ENCODE results near the gene MEAF6. TPM values are rescaled to one million over a fixed set of nuclear protein-coding genes. Genes with fewer than 3 reads are reported as not detected.
A peak's percentile ranks its signal among the peaks of the same experiment; 100 is the strongest.

Gene MEAF6
- total RNA-seq, 1 donor from 2014 or later = 34.1 TPM

DNA sequence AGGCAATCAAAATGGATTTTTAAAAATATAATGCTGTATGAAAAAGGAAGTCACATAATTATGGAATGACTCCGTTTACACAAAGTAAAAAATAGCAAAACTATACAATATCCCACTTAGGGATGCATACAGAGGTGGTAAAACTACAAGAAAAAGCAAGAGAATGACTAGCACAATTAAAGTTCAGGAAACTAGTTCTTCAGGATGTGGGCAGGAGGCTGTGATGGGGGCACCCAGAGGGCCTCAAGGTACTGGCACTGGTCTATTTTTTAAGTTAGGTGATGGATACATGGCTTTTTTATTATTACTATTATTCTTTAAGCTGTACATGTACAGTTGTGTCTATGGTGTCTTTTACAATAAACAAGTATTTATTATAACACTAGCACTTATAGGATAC, 41.6 kb downstream of the MEAF6 start:
- intact Hi-C loops (cut with micrococcal nuclease) = no loop called here
- Histone ChIP-seq H3K4me3 (peak overlapping the region; percentile 83), H3K36me3 (peaks cover 11% of the 10 kb centered on the region), H3K27ac (replicated peaks) (peak overlapping the region; percentile 91), H3K27me3 (ENCODE audit: low read depth) (no peaks in the 10 kb centered on the region), H3K9me3 (replicated peaks) (no peaks in the 10 kb centered on the region), H3K4me1 (peaks cover 74% of the 10 kb centered on the region)
- TF ChIP-seq CTCF (IDR thresholded peaks at IDR 0.05; ENCODE audit: borderline replicate concordance) = no peak
- no peak for DNase-seq

GRCh38 chr1:37472281-37472680, 42.3 kb downstream of the MEAF6 start:
- intact Hi-C loops (cut with micrococcal nuclease) = no loop called here
- Histone ChIP-seq H3K27ac (replicated peaks) (peak overlapping the region; percentile 91), H3K4me3 (no peak overlapping the region), H3K27me3 (ENCODE audit: low read depth) (no peaks in the 10 kb centered on the region), H3K36me3 (peaks cover 8% of the 10 kb centered on the region), H3K9me3 (replicated peaks) (no peaks in the 10 kb centered on the region), H3K4me1 (peaks cover 66% of the 10 kb centered on the region)
- no peak for DNase-seq
- TF ChIP-seq CTCF (IDR thresholded peaks at IDR 0.05; ENCODE audit: borderline replicate concordance) = no peak

DNA sequence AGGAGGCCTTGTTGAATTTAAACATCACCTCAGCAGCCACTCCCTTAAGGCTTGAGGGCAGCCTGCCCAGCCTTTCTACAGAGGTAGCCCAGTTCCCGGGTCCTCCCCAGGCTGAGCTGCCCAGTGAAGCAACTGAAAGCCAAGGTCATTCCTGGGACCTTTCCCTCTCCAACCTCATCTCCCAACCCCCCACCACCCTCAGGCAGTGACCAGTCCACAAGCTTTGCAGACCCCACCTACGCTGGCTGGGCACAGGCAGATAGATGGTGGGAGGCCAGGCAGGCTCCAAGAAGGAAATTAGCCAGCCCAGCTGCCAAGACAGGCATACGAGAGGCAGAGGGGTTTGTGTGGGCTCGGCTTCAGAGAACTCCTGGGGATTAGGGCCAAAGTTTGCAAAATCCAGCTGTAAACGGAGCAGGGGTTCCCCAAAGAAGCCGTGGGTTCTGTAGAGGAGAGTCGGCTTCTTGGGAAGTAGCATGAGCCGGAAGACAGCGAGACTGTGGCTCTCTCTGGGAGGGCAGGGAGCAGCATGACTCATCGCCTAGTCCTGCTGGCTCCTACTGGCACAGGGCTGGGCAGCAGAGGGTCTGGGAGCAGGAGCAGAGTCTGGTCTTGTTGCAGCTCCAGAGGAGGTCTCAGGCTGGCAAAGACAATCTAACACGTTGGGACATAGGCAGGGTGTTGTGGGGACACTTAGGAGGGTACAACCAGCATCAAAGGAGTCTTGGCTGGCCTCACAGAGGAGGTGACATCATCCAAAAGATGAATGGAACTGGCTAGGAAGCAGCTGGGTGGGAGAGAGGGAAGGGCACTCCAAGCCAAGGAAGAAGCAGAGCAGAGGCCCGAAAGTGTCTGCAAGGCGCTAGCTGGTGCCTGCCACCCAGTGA, 43.0 kb downstream of the MEAF6 start:
- peaks cover 8% of the 10 kb centered on the region for H3K36me3 ChIP-seq
- no peaks in the 10 kb centered on the region for H3K27me3 ChIP-seq (ENCODE audit: low read depth)
- peaks cover 60% of the 10 kb centered on the region for H3K4me1 ChIP-seq
- peak; percentile 69 for DNase-seq
- no peak for TF ChIP-seq CTCF (IDR thresholded peaks at IDR 0.05; ENCODE audit: borderline replicate concordance)
- no peaks in the 10 kb centered on the region for H3K9me3 ChIP-seq (replicated peaks)
- H3K27ac ChIP-seq (replicated peaks) = peak overlapping the region; percentile 91
- peak overlapping the region; percentile 54 for H3K4me3 ChIP-seq
- intact Hi-C loops (cut with micrococcal nuclease) = no loop called here

DNA sequence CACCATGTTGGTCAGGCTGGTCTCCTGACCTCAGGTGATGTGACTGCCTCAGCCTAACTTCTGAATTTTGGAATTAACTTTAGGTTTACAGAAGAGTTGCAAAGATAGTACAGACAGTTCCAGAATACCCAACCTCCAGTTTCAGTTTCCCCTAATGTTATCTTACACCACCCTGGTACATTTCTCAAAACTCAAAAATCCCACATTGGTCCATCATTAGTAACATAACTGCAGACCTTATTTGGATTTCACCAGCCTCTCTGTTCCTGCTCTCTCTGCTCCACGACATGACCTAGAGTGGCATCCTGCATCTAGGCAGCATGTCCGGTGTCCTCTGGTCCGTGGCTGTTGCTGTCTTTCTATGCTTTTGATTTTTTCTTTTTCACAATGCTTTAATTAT, 45.2 kb downstream of the MEAF6 start:
- Histone ChIP-seq H3K4me1 (peaks cover 38% of the 10 kb centered on the region), H3K36me3 (no peaks in the 10 kb centered on the region)

DNA sequence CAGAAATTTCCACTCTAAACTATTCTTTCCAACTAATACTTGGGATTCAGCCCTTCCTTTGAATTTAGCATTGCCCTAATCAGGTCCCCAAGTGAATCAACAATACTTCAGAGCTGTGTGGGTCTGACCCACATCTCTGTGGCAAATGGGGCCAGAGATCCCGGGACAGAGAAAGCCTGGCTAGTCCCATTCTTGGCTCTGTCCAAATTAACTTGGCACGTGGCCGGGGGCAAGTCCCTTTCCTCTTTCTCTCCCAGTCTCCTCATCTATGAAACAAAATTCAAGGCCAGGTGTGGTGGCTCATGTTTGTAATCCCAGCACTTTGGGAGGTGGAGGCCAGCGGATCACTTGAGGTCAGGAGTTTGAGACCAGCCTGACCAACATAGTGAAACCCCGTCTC, 46.5 kb downstream of the MEAF6 start:
- Histone ChIP-seq H3K27me3 (ENCODE audit: low read depth) (no peaks in the 10 kb centered on the region), H3K9me3 (replicated peaks) (no peaks in the 10 kb centered on the region), H3K36me3 (no peaks in the 10 kb centered on the region), H3K4me3 (no peak overlapping the region), H3K27ac (replicated peaks) (no peak overlapping the region), H3K4me1 (peaks cover 25% of the 10 kb centered on the region)
- intact Hi-C loops (cut with micrococcal nuclease) = no loop called here
- no peak for DNase-seq
- TF ChIP-seq CTCF (IDR thresholded peaks at IDR 0.05; ENCODE audit: borderline replicate concordance) = no peak

More for the DNA sequence above, 45.2 kb downstream of the MEAF6 start:
- Histone ChIP-seq H3K27me3 (ENCODE audit: low read depth) (no peaks in the 10 kb centered on the region), H3K9me3 (replicated peaks) (no peaks in the 10 kb centered on the region), H3K27ac (replicated peaks) (no peak overlapping the region), H3K4me3 (no peak overlapping the region)
- DNase-seq = no peak
- intact Hi-C loops (cut with micrococcal nuclease) = no loop called here
- no peak for TF ChIP-seq CTCF (IDR thresholded peaks at IDR 0.05; ENCODE audit: borderline replicate concordance)
